ENCODE results near the gene TMIGD3. TPM values are rescaled to one million over a fixed set of nuclear protein-coding genes. Genes with fewer than 3 reads are reported as not detected.

The TMIGD3 gene
- total and polyA plus RNA-seq, 2 of the 4 experiments (the other 2 are of a cell fraction) = under 0.01 to 0.12 TPM

DNA sequence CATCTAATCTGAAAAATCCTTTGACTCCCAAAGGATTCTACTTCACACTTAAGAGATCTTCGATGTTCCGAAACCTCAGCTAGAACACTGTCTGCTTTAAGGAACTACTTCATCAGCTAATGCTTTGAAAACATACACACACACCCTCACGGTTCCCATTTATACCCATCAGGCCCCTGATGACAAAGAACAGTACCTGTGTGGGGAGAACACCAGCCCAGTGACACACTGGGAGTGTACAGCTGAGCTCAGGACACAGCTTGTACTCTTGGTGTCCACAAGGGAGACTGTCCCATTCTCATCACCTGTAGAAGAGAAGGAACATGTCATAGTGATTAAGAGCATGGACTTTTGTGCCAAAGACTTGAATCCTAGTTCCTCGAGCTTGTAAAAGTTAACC is 61.0 kb downstream of the TMIGD3 start:
- H2BK15ac ChIP-seq (ENCODE audit: low read depth, low read length) = no peak overlapping the region
- H3K4ac ChIP-seq (ENCODE audit: low read depth, low read length) = no peak overlapping the region
- no TSS peak for BruUV-seq (replicated peaks)
- H3K18ac ChIP-seq (ENCODE audit: low read depth, low read length) = no peak overlapping the region
- H3K9ac ChIP-seq (ENCODE audit: low read depth, low read length) = no peak overlapping the region
- H3K9me3 ChIP-seq (ENCODE audit: control insufficient read depth, insufficient read depth, low read length) = no peaks in the 10 kb centered on the region
- H2BK20ac ChIP-seq (ENCODE audit: low read depth, low read length) = no peak overlapping the region
- peaks cover 3% of the 10 kb centered on the region for H3K9me1 ChIP-seq (ENCODE audit: insufficient read depth, low read length)
- ATAC-seq (ENCODE audit: low read depth) (no peak), DNase-seq (no peak)
- H3K36me3 ChIP-seq (ENCODE audit: control insufficient read depth, insufficient read depth, low read length) = peaks cover 40% of the 10 kb centered on the region
- no peak overlapping the region for H4K91ac ChIP-seq (ENCODE audit: insufficient read depth, low read depth, low read length)
- H2BK120ac ChIP-seq (ENCODE audit: low read depth, low read length) = no peak overlapping the region
- no peak overlapping the region for H3K23ac ChIP-seq (ENCODE audit: low read depth, low read length)
- intact Hi-C loops (cut with micrococcal nuclease) (no loop called here), dilution Hi-C loops (cut with HindIII; ENCODE audit: low sequenced_read_pairs, unreplicated experiment) (no loop called here), in situ Hi-C loops (cut with MboI; ENCODE audit: low sequenced_read_pairs) (no loop called here)
- ChIA-PET POLR2A (ENCODE audit: unreplicated experiment) (no interaction called here), CTCF (no interaction called here)
- no peak overlapping the region for H4K8ac ChIP-seq (ENCODE audit: low read depth in 2 of 2, low read length in 2 of 2)
- WGBS, 2 experiments (ENCODE audit: extremely low coverage in 2 of 2, insufficient read length in 1 of 2) = no CpG with 5 or more reads among the region's 4 CpGs
- H3K56ac ChIP-seq (ENCODE audit: extremely low read depth, insufficient read depth, low read length) = no peak overlapping the region
- H3K79me1 ChIP-seq (ENCODE audit: low read depth in 1 of 2, low read length in 2 of 2) = peaks cover 24 to 25% of the 10 kb centered on the region in 2 experiments
- no peak overlapping the region for H2BK5ac ChIP-seq (ENCODE audit: low read depth, low read length, poor library complexity, severe bottlenecking)
- no peak overlapping the region for H2AK9ac ChIP-seq (replicated peaks; ENCODE audit: low read depth, low read length, poor library complexity)
- H3K4me1 ChIP-seq (ENCODE audit: control insufficient read depth, insufficient read depth, low read length) = no peaks in the 10 kb centered on the region
- TF ChIP-seq, protein P1, sequence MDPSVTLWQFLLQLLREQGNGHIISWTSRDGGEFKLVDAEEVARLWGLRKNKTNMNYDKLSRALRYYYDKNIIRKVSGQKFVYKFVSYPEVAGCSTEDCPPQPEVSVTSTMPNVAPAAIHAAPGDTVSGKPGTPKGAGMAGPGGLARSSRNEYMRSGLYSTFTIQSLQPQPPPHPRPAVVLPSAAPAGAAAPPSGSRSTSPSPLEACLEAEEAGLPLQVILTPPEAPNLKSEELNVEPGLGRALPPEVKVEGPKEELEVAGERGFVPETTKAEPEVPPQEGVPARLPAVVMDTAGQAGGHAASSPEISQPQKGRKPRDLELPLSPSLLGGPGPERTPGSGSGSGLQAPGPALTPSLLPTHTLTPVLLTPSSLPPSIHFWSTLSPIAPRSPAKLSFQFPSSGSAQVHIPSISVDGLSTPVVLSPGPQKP (IDR thresholded peaks at IDR 0.05; ENCODE audit: borderline replicate concordance, low read depth, low read length) = no peak
- TF ChIP-seq RFX5 (IDR thresholded peaks at IDR 0.05; ENCODE audit: low read depth, low read length) = no peak
- TF ChIP-seq SMC3 (IDR thresholded peaks at IDR 0.05; ENCODE audit: low read depth, low read length) = no peak
- TF ChIP-seq BHLHE40 (IDR thresholded peaks at IDR 0.05; ENCODE audit: low read depth, low read length) = no peak
- H3K27ac ChIP-seq (ENCODE audit: insufficient read depth, low read length) = no peak overlapping the region
- H4K5ac ChIP-seq (ENCODE audit: low read depth, low read length) = no peak overlapping the region
- no peaks in the 10 kb centered on the region for H3K27me3 ChIP-seq (ENCODE audit: control insufficient read depth, insufficient read depth, low read length)
- H4K20me1 ChIP-seq (ENCODE audit: insufficient read depth, low read length) = no peaks in the 10 kb centered on the region; the same call in 1 of the 2 replicates
- H3K4me2 ChIP-seq (ENCODE audit: low read depth, low read length) = no peak overlapping the region
- H3K4me3 ChIP-seq (ENCODE audit: insufficient read depth, low read depth, low read length) = no peak overlapping the region
- H3K14ac ChIP-seq (replicated peaks; ENCODE audit: low read depth, low read length) = no peak overlapping the region
- no peak overlapping the region for H2AFZ ChIP-seq (replicated peaks; ENCODE audit: low read length, poor library complexity)
- H2AK5ac ChIP-seq (ENCODE audit: low read depth, low read length) = no peak overlapping the region
